Stimulated activated CD8-positive, alpha-beta memory T cell treated with anti-CD3 and anti-CD28 coated beads, Interleukin-12 subunit alpha, Interleukin-12 subunit beta, amount 100 ng/mL, for 4 hours (primary cell): ENCODE measurements around the gene UACA.
"Not testable (repeated sequence)": the region's sequence is repeated elsewhere in the genome, so short reads cannot be mapped to it uniquely, and the experiment has no call there.

Experiments used
- DNase-seq: peaks from one replicate; pipeline ENCODE4 v3.0.0-alpha.2; 2020; ENCODE audit warnings: low read depth

Gene UACA

GRCh38 chr15:70628549-70628896 lies 134.8 kb downstream of the UACA start:
- no peak for DNase-seq

GRCh38 chr15:70627734-70628548 lies 135.4 kb downstream of the UACA start:
- no peak for DNase-seq

GRCh38 chr15:70627322-70627721 lies 136.0 kb downstream of the UACA start:
- DNase-seq = no peak

- no peak for DNase-seq
These were observed 137.9 kb downstream of the UACA start for GRCh38 chr15:70625438-70625837.

- DNase-seq = no peak
These were observed 138.3 kb downstream of the UACA start for GRCh38 chr15:70625011-70625410.

- DNase-seq = no peak
These were observed 144.4 kb downstream of the UACA start for GRCh38 chr15:70618929-70619328.

- no peak for DNase-seq
These were observed 145.5 kb downstream of the UACA start for GRCh38 chr15:70617911-70618287.

GRCh38 chr15:70617076-70617910 lies 146.1 kb downstream of the UACA start:
- DNase-seq = no peak

GRCh38 chr15:70616311-70616756 lies 147.0 kb downstream of the UACA start:
- DNase-seq = not testable (repeated sequence)

GRCh38 chr15:70615435-70616310 lies 147.7 kb downstream of the UACA start:
- no peak for DNase-seq

GRCh38 chr15:70614221-70614620 lies 149.1 kb downstream of the UACA start:
- DNase-seq = no peak

GRCh38 chr15:70613271-70613670 lies 150.1 kb downstream of the UACA start:
- no peak for DNase-seq

- no peak for DNase-seq
These were observed 152.1 kb downstream of the UACA start for GRCh38 chr15:70611286-70611685.

- no peak for DNase-seq
These were observed 152.8 kb downstream of the UACA start for GRCh38 chr15:70610541-70610940.

GRCh38 chr15:70609889-70610288 lies 153.5 kb downstream of the UACA start:
- DNase-seq = no peak

GRCh38 chr15:70608144-70608543 lies 155.2 kb downstream of the UACA start:
- DNase-seq = no peak

- DNase-seq = no peak
These were observed 157.6 kb downstream of the UACA start for GRCh38 chr15:70605606-70606410.

- no peak for DNase-seq
These were observed 158.6 kb downstream of the UACA start for GRCh38 chr15:70604666-70605315.
